Stimulated activated naive CD8-positive, alpha-beta T cell treated with anti-CD3 and anti-CD28 coated beads, Interleukin-15, Interleukin-2, amounts not matched to agents 100 U/mL and 50 U/mL, for 24 hours (primary cell): ENCODE measurements around the gene IRF1.
A peak's percentile ranks its signal among the peaks of the same experiment; 100 is the strongest.

Experiments used
- ATAC-seq: fragments of 150-1000 bp; cut with Tn5 transposase; one replicate; pipeline ENCODE4 v1.10.0; 2021
- DNase-seq: peaks from one replicate; pipeline ENCODE4 v3.0.0; 2021

IRF1 gene

DNA sequence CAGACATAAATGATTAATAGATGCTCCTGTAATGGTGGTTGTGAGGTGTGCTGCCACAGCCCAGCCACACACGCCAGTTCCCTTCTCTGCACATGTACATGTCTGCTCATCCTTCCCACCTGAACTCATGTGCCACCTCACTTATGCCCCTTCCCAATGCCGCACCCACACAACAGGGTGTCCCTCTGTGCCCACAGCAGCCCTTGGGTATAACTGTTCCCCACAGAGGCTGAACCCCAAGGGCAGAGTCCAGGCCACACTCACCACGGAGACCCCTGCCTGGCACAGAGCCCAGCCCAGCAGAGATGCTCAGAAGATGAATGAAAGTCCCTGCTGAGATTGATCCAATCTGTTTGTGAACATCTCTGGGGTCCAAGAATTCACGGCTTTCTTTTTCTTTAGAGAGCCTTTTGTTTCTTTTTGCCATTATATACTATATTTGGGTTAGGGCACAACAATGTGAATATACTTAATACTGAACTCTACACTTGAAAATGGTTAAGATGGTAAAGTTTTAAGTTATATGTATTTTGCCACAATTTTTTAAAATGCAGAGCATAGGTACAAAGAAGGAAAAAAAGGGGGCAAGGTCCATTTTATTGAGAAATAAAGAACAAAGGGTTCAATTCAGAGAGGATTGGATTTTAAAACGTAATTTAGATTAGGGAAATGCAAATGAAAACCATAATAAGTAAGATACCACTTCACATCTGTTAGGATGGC is 29.6 kb downstream of the IRF1 start:
- no peak for ATAC-seq

DNA sequence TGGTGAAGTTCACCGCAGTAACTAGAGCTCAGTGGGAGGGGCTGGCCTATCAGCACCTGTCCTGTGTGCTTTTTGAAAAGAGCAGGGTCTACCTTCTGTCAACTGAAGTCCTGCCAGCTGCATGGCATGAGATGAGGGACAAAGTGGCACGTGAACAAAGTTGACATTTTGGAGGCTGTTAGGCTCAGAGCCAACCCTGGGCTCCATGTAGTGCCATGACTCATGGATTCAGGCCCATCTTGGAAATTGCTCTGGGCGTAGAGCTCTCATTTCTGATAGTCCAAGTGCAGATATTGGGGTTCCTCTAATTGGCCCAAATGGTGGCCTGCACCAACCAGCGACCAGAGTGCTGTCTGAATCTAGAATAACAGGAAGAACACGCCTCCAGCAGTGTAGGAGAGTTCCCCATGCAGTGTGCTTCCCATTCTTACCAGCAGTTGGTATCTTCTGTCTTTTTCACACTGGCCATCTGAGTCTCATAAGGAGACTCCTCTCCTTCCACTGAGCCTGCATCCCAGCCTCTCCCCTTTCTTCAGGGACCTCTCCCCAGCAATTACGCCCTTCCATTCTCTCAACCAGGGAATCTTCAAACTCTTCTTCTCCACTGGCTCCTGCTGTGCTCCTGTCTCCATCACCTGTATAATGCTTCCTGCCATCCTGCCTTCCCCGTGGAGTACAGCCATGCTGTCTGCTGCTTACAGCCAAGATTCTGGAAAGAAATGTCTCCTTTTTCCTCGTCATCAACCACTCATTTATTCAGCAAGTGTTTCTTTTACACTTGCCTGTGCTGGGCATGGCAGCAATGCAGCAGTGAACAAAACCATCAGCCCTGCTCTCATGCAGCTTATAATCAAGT is 30.4 kb downstream of the IRF1 start:
- no peak for DNase-seq
- ATAC-seq: no peak

More for the DNA sequence above, 29.6 kb downstream of the IRF1 start:
- DNase-seq: no peak

DNA sequence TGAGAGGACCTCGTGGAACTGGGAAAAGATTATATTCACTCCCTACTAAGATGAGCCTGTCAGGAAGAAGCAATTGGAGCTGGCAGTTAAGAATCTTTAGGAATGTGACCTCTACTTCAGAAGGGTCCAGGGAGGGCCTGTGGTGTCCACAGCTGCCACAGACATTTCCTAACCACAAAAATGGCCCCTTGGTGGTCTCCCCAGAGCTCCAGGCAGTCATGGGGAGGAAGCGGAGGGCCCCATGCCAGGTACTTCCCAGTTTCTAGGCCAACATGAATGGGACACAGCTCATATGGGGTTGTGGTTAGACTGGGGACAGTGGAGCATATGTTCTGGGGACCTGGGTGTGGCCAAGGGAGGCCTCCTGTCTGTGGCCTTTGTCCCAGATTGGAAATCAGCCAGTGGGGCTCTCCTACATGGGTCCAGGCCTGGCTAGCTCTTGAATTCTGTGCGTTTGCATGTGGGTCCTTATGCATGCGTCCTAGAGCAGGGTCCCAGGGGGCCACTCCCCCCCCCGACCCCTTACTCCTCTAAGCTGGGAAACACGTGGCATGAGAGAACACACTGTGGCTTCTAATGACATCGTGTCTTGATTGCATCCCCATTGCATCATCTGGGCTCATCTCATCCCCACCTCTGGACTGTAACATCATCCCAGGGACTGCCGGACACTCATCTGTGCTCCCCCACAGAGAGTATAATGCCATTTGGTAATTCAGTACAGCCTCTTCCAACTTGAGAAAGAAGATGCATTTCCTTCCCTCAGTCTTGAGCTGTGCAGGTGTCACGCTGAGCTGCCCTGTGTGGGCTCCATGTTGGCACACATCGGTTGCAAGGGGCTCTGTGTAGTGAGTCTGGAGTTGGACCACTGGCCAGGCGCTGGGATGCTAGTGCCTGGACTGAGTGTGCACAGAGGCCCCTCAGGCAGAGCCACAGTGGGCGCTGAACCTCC is 31.3 kb downstream of the IRF1 start:
- ATAC-seq: no peak
- DNase-seq: no peak

DNA sequence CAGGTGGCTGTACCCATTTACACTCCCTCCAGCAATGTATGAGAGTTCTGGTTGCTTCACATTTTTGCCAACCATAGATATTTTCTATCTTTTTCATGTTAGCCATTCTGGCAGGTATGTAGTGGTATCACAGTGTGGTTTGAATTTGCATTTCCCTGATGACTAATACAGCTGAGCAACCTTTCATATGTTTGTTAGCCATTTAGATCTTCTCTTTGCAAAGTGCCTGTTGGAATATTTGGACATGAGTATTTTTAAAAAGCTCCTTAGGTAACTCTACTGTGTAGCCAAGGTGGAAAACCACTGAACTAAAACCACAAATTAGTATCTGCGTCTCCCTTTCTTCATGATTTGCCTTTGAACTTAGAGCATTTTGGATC is 31.9 kb downstream of the IRF1 start:
- ATAC-seq: peak; percentile 74
- no peak for DNase-seq

DNA sequence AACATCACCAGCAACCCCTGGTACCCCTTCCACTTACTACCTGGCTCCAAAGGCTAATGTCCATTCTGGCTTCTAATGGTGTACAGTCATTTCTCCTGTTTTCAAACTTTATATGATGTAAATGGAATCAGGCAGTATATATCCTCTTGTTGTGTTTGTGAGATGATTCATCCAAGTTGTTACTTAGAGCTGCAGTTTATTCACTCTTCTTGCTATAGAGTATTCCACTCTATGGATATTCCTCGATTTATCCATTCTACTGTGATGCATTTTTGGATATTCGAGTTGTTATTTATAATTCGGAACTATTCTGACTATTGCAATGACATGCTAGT is 32.4 kb downstream of the IRF1 start:
- ATAC-seq (peak; percentile 12), DNase-seq (no peak)

DNA sequence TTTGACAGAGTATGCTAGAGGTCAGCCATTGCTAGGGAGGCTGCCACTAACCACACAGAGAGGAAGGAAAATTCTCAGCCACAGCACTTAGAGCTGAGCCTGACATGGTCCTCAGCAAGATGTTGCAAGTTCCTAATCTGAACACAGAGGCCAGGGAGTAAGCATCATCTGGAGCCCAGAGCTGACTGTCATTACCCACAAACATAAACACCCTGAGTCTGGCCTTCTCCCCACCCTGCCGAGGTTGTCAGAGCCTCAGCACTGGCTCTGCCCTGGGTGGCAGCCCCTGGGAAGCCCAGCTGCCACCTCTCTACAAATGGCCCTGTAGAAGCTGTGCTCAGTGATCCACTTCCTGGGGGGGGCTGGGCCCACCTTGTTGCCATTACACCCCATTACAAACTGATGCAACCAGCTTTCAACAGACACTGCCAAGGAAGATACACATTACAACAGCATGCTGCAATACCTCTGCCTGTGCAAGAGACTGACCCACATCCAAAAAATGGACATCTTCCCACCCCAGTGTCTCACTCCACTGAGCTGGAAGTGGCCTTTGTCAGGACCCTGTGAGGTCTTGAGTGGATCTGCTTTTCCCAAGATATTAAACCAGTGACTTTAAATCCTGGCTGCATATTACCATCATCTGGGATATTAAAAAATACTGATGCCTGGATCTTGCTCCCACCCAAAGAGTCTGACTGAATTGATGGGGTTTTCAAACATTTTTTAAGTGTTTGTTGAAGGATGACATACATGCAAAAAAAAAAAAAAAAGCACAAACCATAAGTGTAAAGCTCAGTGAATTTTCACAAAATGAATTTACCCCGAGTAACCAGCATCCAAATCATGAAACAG is 33.0 kb downstream of the IRF1 start:
- ATAC-seq (peak; percentile 29), DNase-seq (no peak)

DNA sequence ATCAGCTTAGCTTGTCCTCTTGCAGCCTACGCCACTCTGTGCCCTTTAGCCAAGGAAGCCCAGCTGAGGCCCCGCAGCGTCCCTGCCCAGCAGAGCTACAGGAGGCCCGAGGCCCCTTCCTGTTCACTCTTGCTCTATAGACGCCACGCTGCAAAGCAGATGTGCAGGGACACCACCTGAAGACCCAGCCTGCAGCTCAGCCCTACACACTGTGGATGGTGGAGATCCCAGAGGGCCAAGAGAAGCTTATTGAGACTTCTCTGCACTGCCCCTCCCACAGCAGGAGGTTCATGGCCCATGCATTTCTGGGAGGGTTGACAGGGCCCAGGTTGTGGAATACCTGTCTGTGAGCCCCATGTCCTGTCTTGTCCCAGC is 33.6 kb downstream of the IRF1 start:
- peak; percentile 17 for ATAC-seq
- no peak for DNase-seq

DNA sequence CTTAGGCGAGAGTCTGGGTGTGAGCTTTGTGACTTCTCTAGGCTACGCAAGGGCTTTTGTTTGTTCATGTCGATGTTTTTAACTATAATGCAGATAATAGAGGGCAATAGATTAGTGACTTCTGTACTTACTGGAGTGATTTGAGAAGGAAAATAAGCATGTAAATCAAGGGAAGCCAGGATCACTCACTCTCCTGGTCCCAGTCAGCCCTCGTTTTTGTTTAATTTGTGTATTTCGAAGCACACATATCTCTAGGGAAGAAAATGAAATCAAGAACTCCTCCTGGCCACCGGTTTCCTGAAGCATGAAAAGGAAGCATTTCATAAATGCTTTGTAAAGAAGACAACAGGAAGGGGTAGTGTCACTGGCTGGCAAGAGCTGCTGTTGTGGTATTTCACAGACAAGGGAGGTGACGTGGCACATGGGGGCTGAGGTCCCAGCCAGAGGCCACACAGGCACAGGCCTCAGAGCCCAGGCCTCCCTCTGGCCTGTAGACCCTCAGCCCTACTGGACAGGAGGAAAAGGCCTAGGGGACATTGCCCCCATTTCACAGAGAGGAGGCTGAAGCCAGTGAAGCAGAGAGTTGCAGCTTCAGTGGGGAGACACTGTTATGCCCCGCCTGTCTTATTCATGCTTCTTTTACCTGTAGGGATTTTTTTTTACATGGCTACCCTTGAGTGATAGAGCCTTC is 34.1 kb downstream of the IRF1 start:
- DNase-seq: peak; percentile 53
- ATAC-seq: peak; percentile 60

DNA sequence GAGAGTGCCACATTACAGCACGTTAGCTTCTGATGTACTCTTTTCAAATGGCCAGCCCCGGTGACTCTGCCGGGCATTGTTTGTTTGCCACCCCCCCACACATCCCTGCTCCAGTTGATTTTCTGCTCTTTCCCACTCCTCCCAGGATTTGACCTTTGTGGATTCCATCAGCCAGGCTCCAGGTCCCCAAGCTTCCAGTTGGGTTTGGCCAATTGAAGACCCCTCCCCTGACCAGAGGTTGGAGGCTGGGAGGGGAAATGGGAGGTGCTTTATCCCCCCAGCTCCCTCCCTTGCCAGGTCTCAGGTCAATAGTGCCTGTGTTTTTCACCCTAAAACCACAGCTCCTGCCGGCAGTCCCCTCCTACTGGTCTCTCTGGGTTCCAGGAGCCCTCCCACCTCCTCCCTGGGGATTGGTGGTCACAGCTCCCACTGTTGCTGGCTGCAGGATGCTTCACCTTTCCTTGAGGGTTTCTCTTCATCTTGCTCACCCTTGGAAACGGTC is 34.9 kb downstream of the IRF1 start:
- no peak for ATAC-seq

DNA sequence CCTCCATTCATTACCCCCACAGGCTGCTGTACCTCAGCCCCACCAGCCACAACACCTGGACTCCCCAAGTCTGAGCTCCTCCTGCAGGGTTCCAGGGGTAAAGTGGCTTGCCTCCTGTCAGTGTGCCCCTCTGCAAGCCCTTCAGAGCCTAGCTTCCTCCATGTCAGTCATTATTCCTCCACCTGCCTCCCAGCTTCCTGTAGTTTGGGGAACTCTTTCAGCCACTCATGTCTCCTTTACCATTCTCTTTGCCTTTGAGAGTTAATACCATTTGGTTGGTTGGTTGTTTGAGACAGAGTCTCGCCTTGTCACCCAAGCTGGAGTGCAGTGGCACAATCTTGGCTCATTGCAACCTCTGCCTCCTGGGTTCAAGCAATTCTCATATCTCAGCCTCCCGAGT is 36.2 kb downstream of the IRF1 start:
- ATAC-seq (no peak), DNase-seq (no peak)

More for the DNA sequence above, 34.9 kb downstream of the IRF1 start:
- no peak for DNase-seq

DNA sequence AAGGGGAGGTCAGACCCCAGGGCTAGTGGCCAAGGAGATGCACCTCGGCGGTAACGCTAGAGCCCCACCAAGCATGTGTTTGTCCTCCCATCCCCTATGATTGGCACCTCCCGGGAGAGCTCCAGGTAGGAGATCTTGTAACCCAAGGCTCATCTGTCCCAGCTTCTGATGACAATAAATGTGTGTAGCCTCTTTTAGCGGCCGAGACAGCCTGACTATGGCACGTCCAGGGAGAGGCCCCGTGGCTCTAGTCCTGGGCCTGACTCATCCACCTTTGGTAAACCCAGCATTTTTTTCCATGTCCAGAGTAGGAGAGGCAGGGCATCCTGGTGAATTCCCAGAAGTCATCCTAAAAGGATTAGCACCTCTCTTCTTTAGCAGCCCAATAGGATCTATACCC is 39.2 kb downstream of the IRF1 start:
- ATAC-seq: no peak
- DNase-seq: no peak

DNA sequence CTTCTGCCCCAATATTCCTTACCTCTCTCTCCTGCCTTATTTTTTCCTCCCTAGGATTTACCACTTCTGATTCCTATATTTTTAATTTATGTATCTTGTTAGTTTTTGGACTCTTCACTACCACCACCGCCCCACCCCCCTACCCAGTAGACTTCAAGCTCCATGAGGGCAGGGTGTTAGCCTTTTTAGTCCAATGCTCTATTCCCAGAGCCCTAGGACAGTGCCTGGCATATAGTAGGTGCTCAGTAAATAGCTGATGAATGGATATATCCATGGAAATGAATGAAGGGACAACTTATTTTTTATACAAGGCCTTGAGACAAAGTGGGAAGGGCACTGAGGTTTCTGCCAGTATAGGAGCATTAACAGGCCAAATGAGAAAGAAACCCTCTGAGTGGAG is 41.5 kb downstream of the IRF1 start:
- ATAC-seq (no peak), DNase-seq (no peak)

DNA sequence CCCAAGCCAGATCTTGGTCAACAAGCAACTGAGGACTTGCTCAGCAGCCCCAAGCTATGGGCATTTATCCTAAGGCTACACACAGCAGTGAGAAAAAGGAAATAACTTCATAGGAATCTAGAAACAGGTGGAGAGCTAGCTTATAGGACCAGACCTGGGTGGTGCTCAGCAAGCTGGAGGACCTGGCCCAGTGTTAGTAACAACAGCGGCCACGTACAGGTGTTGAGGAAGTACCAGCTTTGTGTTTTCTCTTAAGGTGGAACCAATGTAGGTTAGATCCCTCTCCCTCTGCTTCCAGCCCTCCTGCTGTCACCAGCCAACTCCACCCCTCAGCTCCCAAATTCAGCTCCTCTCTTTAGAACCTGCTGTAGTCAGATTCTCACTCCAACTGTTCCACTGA is 43.4 kb downstream of the IRF1 start:
- no peak for ATAC-seq

DNA sequence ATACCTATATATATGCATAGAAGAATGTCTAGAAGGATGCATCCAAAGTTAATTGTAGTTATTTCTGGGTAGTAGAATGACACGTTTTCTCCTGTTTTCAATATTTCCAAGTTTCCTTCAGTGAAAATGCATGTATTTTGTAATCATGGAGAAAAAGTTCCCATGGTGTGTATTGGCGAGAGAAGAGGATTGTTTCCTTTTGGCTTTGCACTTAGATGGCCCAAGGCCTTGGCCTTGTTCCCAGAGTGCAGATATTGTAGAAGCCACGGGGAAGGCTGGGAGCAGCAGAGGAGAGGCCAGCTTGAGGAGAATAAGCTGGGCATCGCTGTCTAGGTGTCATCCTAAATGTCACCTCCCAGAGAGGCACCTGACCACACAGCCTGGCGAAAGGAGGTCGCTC is 44.0 kb downstream of the IRF1 start:
- no peak for ATAC-seq
- DNase-seq: no peak

More for the DNA sequence above, 43.4 kb downstream of the IRF1 start:
- no peak for DNase-seq

DNA sequence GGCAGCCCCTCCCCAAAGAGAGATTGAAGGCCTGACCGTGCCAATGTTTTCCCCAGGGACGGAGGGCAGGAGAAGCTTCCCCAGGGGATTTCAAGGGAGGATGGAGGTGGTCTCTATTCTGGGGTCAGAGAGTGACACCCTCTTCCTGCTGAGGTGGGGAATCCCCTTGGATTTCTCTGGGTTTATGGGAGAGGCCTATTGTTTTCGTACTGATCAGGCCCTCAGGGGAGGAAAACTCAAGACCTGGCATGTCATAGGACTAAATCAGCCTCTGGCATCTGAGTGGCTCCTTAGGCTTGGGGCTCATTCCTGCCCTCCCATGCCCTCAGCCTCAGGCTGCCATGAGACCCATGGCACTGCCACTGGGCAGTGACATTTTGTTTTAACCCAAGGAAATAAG is 44.6 kb downstream of the IRF1 start:
- ATAC-seq (no peak), DNase-seq (no peak)

DNA sequence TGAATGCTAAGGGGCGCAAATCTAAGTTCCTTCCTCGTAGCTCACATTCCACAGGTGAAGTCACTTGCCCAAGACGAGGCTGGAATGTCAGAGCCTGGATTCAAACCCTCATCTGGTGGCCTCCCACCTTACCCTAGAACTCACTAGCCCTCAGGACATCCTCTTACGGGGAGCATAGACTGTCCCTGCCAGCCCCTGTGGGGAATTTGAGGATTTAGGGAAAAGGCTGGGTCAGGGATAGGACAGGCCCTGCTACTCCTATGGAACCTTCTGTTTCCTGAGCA is 45.0 kb downstream of the IRF1 start:
- DNase-seq: no peak
- no peak for ATAC-seq

DNA sequence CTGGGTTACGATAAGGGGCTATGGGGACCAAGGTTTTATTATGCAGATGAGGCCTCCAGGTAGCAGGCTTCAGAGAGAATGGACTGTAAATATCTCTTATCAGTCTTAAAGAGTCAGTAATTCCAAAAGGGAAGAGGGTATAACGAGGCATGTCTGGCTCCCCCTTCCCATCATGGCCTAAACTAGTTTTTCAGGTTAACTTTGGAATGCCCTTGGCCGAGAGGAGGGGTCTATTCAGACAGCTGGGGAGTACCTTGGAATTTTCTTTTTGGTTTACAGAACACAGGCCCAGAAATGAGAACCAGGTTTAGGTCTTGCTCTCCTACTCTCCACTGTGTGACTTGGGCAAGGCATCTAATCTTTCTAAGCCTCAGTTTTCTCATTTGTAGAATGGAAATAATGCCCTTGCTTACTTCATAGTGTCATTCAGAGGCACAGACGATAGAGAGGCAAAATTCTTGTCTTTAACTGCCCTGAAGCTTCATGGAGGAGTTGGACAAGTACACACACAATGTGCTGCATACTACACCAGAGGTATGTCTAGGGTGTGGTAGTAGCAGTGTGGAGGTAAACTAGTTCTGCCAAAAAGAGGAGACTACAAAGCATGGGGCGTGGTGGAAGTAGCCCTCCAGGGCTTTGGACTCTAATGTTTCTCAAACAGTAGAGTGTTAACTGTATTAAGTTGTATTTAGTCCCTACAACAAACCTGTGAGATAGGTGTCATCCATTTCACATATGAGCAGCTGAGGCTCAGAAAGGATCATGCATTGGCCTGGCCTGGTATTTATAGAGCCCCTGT is 45.5 kb downstream of the IRF1 start:
- ATAC-seq (no peak), DNase-seq (no peak)

DNA sequence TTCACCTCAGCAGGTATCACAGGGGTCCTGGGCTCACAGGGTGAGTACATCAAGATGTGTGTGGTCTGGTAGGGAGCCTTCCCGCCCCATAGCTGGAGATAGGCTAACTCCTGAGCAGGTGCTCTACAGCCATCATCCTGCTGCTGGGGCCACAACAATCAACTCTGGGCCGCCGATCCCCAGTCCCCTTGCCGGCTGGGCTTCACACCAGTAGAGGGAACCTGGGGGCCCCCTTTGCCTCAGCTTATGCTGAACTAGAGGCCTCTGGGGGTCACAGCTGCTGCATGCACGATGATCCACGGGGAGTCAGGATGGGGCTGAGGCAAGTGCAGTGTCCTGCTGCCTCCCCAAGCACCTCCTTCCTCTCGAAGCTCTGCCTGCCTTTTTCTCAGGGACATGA is 46.5 kb downstream of the IRF1 start:
- DNase-seq (no peak), ATAC-seq (no peak)

DNA sequence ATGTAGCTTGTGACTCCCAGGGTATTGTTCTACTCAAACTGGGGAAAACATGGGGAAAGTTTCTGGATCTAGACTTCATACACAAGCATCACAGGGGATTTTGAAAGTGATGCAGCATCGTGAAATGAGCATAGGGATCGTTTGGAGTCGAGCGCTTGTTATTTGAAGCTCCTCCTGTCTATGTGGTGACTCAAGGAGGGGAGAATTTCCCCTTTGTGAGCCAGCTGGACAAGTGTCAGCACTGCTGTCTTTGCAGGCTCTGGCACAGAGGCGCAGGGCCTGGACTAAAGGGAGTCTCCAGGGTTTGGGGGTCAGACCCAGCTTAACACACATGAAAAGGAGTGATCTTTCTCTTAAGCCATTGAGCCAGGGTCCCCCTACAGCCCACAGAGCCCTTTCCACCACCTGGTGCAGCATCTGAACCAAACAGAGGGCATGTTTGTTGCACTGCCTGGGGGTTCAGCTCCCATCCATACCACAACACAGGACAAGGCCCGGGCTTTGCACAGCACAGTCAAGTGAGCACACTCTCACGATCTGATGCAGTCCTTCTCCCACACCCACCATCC is 51.0 kb downstream of the IRF1 start:
- no peak for DNase-seq
- ATAC-seq: peak; percentile 44

DNA sequence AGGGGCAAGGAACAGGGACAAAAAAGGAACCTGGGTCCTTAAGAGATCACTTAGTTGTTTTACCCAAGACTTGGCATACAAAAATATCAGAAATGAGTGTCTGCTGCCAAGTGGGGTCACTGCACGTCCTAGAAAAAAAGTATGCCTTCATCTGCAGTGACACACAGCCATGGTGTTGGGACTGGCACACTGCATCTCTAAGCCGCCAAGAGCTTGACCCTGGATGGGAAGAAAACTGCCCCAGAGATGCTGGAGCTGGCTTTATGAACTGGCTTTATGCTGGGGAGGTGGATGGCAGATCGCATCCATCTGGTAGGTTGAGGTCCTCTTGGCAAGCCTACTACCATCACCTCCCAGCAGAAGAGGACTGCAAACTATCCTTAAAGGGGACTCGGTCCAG is 51.7 kb downstream of the IRF1 start:
- no peak for DNase-seq
- no peak for ATAC-seq
